ENCODE data around the gene ZSWIM5.

DNA sequence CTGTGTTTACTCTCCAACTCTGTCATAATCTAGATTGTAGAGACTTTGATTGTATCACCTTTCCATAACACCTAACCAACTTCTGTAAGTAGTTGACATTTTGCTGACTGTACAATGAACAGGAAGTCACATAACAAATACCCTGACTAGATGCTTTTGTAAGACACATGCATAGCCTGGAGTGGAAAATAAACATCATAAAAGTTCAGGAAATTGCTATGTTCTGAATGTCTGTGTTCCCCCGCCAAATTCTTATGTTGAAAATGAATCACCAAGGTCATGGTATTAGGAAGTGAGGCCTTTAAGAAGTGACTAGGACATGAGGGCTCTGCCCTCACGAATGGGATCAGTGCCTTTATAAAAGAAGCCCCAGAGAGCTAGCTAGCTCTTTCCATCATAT lies 40.4 kb upstream of the ZSWIM5 start:
- TF ChIP-seq POLR2AphosphoS5 (IDR thresholded peaks at IDR 0.05) (peak in 1 of 2 donors; percentile 47), EP300 (IDR thresholded peaks at IDR 0.05) (no peak), POLR2A (IDR thresholded peaks at IDR 0.05) (no peak)
- TF ChIP-seq, protein P1, sequence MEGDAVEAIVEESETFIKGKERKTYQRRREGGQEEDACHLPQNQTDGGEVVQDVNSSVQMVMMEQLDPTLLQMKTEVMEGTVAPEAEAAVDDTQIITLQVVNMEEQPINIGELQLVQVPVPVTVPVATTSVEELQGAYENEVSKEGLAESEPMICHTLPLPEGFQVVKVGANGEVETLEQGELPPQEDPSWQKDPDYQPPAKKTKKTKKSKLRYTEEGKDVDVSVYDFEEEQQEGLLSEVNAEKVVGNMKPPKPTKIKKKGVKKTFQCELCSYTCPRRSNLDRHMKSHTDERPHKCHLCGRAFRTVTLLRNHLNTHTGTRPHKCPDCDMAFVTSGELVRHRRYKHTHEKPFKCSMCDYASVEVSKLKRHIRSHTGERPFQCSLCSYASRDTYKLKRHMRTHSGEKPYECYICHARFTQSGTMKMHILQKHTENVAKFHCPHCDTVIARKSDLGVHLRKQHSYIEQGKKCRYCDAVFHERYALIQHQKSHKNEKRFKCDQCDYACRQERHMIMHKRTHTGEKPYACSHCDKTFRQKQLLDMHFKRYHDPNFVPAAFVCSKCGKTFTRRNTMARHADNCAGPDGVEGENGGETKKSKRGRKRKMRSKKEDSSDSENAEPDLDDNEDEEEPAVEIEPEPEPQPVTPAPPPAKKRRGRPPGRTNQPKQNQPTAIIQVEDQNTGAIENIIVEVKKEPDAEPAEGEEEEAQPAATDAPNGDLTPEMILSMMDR (IDR thresholded peaks at IDR 0.05) = no peak

Data from upper lobe of left lung (tissue), 4 donors.